Left ventricle myocardium inferior (tissue), 1 donor: ENCODE measurements around the gene SORD. TPM values are rescaled to one million over a fixed set of nuclear protein-coding genes. Genes with fewer than 3 reads are reported as not detected.

Source experiments
- DNase-seq: peaks from one replicate; pipeline ENCODE4 v3.0.0-alpha.2; 2020
- H3K27ac ChIP-seq: fragments of 200-600 bp; replicated peaks from 2 replicates; pipeline ENCODE4 v1.8.0; 2021
- H3K27me3 ChIP-seq: fragments of 200-600 bp; 2 replicates; pipeline ENCODE4 v1.8.0; 2021; ENCODE audit warnings: low read depth
- H3K36me3 ChIP-seq: fragments of 200-600 bp; 2 replicates; pipeline ENCODE4 v1.8.0; 2021
- H3K4me1 ChIP-seq: fragments of 200-600 bp; 2 replicates; pipeline ENCODE4 v1.8.0; 2021
- H3K4me3 ChIP-seq: fragments of 200-600 bp; 2 replicates; pipeline ENCODE4 v1.8.0; 2021; ENCODE audit warnings: mild to moderate bottlenecking, moderate library complexity
- H3K9me3 ChIP-seq: fragments of 200-600 bp; replicated peaks from 2 replicates; pipeline ENCODE4 v1.8.0; 2021
- intact Hi-C: fragments of 100-400 bp; cut with micrococcal nuclease; formaldehyde crosslinking; loops from one replicate; pipeline ENCODE4 v1.11.0; 2022
- total RNA-seq: library from RNA; stranded (reverse); fragmentation: NEBNext Ultra II Directional; extraction: Animal tissue kit (Norgen Biotek cat#: 25700); gene quantifications from one replicate; pipeline ENCODE4 v1.2.1, GENCODE V29; 2021
- TF ChIP-seq, protein P1 (sequence below): fragments of 200-600 bp; IDR thresholded peaks from 2 replicates; pipeline ENCODE4 v1.8.0; 2021; ENCODE audit warnings: antibody characterized with exemption, mild to moderate bottlenecking, borderline replicate concordance
- donor health status: DM: no; HTN: yes; CAD: no; lungs with severe emphysema.

Gene SORD
- total RNA-seq, 1 donor from 2014 or later, result 13.6 TPM

GRCh38 chr15:45095661-45096060 lies 72.7 kb downstream of the SORD start:
- Histone ChIP-seq H3K4me3 (no peak overlapping the region), H3K9me3 (no peaks in the 10 kb centered on the region), H3K36me3 (no peaks in the 10 kb centered on the region), H3K27me3 (peaks cover 4% of the 10 kb centered on the region), H3K4me1 (no peaks in the 10 kb centered on the region), H3K27ac (no peak overlapping the region)
- no peak for DNase-seq
- intact Hi-C loops, result no loop called here
- TF ChIP-seq, protein P1, sequence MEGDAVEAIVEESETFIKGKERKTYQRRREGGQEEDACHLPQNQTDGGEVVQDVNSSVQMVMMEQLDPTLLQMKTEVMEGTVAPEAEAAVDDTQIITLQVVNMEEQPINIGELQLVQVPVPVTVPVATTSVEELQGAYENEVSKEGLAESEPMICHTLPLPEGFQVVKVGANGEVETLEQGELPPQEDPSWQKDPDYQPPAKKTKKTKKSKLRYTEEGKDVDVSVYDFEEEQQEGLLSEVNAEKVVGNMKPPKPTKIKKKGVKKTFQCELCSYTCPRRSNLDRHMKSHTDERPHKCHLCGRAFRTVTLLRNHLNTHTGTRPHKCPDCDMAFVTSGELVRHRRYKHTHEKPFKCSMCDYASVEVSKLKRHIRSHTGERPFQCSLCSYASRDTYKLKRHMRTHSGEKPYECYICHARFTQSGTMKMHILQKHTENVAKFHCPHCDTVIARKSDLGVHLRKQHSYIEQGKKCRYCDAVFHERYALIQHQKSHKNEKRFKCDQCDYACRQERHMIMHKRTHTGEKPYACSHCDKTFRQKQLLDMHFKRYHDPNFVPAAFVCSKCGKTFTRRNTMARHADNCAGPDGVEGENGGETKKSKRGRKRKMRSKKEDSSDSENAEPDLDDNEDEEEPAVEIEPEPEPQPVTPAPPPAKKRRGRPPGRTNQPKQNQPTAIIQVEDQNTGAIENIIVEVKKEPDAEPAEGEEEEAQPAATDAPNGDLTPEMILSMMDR, result no peak

GRCh38 chr15:45097466-45097865 lies 74.5 kb downstream of the SORD start:
- TF ChIP-seq, protein P1, result no peak
- H3K4me3 ChIP-seq, result no peak overlapping the region
- no peaks in the 10 kb centered on the region for H3K36me3 ChIP-seq
- no peak overlapping the region for H3K27ac ChIP-seq
- no peaks in the 10 kb centered on the region for H3K9me3 ChIP-seq
- no peaks in the 10 kb centered on the region for H3K4me1 ChIP-seq
- DNase-seq, result no peak
- no peaks in the 10 kb centered on the region for H3K27me3 ChIP-seq
- intact Hi-C loops, result no loop called here

DNA sequence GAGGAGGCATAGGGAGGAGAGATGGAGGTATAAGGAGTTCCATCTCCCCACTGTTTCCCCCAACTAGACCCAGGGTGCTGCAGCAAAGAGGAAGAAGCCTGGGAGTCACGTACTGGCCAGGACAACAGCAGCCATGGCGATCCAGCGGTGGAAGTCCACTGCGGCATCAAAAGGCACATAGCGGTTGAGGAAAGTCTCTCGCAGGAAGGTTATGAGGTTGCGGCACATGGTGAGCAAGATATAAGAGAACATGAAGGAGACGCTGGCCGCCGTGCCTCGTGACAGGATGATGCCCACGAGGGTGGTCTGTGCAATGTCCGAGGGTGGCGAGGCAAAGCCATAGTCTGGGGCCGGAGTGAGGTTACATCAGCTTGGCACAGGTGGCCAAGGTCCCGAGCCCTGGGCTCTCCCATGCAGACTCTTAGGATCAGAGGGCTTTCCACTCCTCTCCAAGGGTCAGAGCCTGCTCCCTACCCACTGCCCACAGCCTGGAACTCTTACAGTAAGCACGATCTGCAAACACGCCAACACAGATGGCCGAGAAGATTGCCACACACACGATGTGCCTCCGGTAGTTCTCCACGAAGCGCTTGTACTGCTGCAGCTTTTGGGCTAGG lies 76.7 kb downstream of the SORD start:
- TF ChIP-seq, protein P1, result no peak
- intact Hi-C loops, result no loop called here
- no peak overlapping the region for H3K27ac ChIP-seq
- no peaks in the 10 kb centered on the region for H3K9me3 ChIP-seq
- no peaks in the 10 kb centered on the region for H3K36me3 ChIP-seq
- no peaks in the 10 kb centered on the region for H3K27me3 ChIP-seq
- no peak for DNase-seq
- no peak overlapping the region for H3K4me3 ChIP-seq
- H3K4me1 ChIP-seq, result no peaks in the 10 kb centered on the region

DNA sequence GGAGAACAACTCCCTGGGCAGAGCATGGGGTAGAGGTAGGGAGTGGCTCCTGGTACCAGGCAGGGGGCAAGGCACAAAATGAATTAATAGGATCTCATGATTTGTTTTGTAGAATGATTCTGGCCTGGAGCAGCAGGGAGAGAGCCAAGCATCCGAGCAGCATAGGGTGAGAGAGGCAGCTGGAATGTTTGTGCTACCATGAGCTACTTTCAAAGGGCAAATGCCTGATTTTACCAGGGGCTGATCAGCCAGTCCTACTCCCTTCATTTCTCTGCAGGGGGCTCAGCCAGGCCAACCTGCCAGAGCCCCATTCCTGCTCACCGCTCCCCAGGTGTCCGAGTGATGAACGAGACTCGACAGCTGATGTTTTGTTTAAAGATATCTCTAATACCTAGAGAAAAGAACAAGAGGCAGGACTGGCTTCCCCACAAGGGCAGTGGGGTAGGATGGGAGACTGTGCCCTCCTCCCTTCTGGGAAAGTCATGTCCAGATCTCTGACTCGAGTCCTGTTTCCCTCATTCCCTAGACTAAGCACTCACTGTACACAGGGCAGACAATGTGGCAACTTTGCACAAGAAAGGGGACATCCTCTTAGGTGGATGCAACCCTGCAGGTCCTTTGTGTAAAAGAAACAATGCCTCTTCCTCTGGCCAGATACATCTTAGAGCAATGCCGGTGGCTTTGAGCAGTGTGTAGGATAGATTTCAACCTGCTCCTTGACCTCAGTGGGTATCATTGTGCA lies 78.1 kb downstream of the SORD start:
- Histone ChIP-seq H3K9me3 (no peaks in the 10 kb centered on the region), H3K36me3 (no peaks in the 10 kb centered on the region), H3K27me3 (peaks cover 9% of the 10 kb centered on the region), H3K4me1 (no peaks in the 10 kb centered on the region), H3K4me3 (no peak overlapping the region), H3K27ac (no peak overlapping the region)
- intact Hi-C loops, result no loop called here
- DNase-seq, result no peak
- TF ChIP-seq, protein P1, result no peak

GRCh38 chr15:45101749-45102148 lies 78.8 kb downstream of the SORD start:
- no peak overlapping the region for H3K27ac ChIP-seq
- no peak for DNase-seq
- intact Hi-C loops, result no loop called here
- H3K4me3 ChIP-seq, result no peak overlapping the region
- H3K9me3 ChIP-seq, result no peaks in the 10 kb centered on the region
- peaks cover 15% of the 10 kb centered on the region for H3K27me3 ChIP-seq
- no peaks in the 10 kb centered on the region for H3K4me1 ChIP-seq
- TF ChIP-seq, protein P1, result no peak
- no peaks in the 10 kb centered on the region for H3K36me3 ChIP-seq
